Astrocyte of the cerebellum (primary cell): ENCODE measurements around the gene ZBBX.

ENCODE experiments used
- DNase-seq: peaks from one replicate; pipeline ENCODE4 v3.0.0-alpha.2; 2011; ENCODE audit warnings: low read depth
- H3K4me3 ChIP-seq: 2 replicates; pipeline ENCODE4 v1.5.1; 2011; ENCODE audit warnings: mild to moderate bottlenecking, low read depth, low read length, moderate library complexity
- CTCF ChIP-seq: IDR thresholded peaks from 2 replicates; pipeline ENCODE4 v1.5.1; 2012; ENCODE audit warnings: low read length, low read depth, moderate library complexity, mild to moderate bottlenecking; ENCODE audit errors: missing control alignments
- in situ Hi-C: cut with HindIII; loops from 2 replicates; pipeline ENCODE4 v1.10.0; 2017; ENCODE audit warnings: low sequenced_read_pairs

Gene ZBBX

GRCh38 chr3:167288737-167289136 is 91.4 kb downstream of the ZBBX start:
- TF ChIP-seq CTCF: no peak
- DNase-seq: no peak
- in situ Hi-C loops: no loop called here
- no peak overlapping the region for H3K4me3 ChIP-seq

GRCh38 chr3:167287308-167287707 is 92.8 kb downstream of the ZBBX start:
- TF ChIP-seq CTCF: no peak
- no peak for DNase-seq
- in situ Hi-C loops: no loop called here
- H3K4me3 ChIP-seq: no peak overlapping the region

- TF ChIP-seq CTCF: no peak
- in situ Hi-C loops: no loop called here
- no peak for DNase-seq
- H3K4me3 ChIP-seq: no peak overlapping the region
These were observed 105.8 kb downstream of the ZBBX start for GRCh38 chr3:167274141-167274874.

- in situ Hi-C loops: no loop called here
- no peak for DNase-seq
- no peak for TF ChIP-seq CTCF
- no peak overlapping the region for H3K4me3 ChIP-seq
These were observed 127.1 kb downstream of the ZBBX start for GRCh38 chr3:167253037-167253436.

- in situ Hi-C loops: no loop called here
- DNase-seq: no peak
- no peak overlapping the region for H3K4me3 ChIP-seq
- TF ChIP-seq CTCF: no peak
These were observed 128.4 kb downstream of the ZBBX start for GRCh38 chr3:167251678-167252077.

- no peak for DNase-seq
- H3K4me3 ChIP-seq: no peak overlapping the region
- in situ Hi-C loops: no loop called here
- no peak for TF ChIP-seq CTCF
These were observed 133.8 kb downstream of the ZBBX start for GRCh38 chr3:167246252-167246651.
